Upper lobe of left lung (tissue), 4 donors: ENCODE measurements around the gene PHLDA1.

Source experiments
- EP300 ChIP-seq, 4 donors: sonication (generic); formaldehyde crosslinking; IDR thresholded peaks; one replicate each; pipeline ENCODE4 v1.5.1; 2017; ENCODE audit warnings: antibody characterized with exemption in 4 of 4, control low read depth in 2 of 4
- POLR2A ChIP-seq, 4 donors: fragments of 450-650 bp; IDR thresholded peaks; one replicate each; pipeline ENCODE4 v1.5.1; 2016 to 2017; ENCODE audit warnings: antibody characterized with exemption in 4 of 4, mild to moderate bottlenecking in 2 of 4
- POLR2AphosphoS5 ChIP-seq, 2 donors: sonication (generic); formaldehyde crosslinking; IDR thresholded peaks; one replicate each; pipeline ENCODE4 v1.5.1; 2017; ENCODE audit warnings: antibody characterized with exemption in 2 of 2
- TF ChIP-seq, protein P1 (sequence below), 6 experiments: fragments of 450-650 bp in 4 of 6; fragments of 200-600 bp in 2 of 6; sonication (generic) in 2 of 6; IDR thresholded peaks; one replicate each; pipeline ENCODE4 v1.5.1; 2016 to 2019; ENCODE audit warnings: antibody characterized with exemption in 6 of 6

GRCh38 chr12:76025601-76026575 is 5.7 kb downstream of the PHLDA1 start:
- TF ChIP-seq POLR2A (IDR thresholded peaks at IDR 0.05) (no peak), POLR2AphosphoS5 (IDR thresholded peaks at IDR 0.05) (no peak), EP300 (IDR thresholded peaks at IDR 0.05) (no peak)
- TF ChIP-seq, protein P1, sequence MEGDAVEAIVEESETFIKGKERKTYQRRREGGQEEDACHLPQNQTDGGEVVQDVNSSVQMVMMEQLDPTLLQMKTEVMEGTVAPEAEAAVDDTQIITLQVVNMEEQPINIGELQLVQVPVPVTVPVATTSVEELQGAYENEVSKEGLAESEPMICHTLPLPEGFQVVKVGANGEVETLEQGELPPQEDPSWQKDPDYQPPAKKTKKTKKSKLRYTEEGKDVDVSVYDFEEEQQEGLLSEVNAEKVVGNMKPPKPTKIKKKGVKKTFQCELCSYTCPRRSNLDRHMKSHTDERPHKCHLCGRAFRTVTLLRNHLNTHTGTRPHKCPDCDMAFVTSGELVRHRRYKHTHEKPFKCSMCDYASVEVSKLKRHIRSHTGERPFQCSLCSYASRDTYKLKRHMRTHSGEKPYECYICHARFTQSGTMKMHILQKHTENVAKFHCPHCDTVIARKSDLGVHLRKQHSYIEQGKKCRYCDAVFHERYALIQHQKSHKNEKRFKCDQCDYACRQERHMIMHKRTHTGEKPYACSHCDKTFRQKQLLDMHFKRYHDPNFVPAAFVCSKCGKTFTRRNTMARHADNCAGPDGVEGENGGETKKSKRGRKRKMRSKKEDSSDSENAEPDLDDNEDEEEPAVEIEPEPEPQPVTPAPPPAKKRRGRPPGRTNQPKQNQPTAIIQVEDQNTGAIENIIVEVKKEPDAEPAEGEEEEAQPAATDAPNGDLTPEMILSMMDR (IDR thresholded peaks at IDR 0.05): no peak
